NK-92 treated with Interleukin-12 subunit alpha and Interleukin-12 subunit beta, amount 100 ng/mL, for 24 hours (cell line): ENCODE results near the gene PRRT1.
"Not testable (repeated sequence)": the region's sequence is repeated elsewhere in the genome, so short reads cannot be mapped to it uniquely, and the experiment has no call there.

Experiments used
- DNase-seq: peaks from one replicate; lab custom pipeline; 2025; lab: John Stamatoyannopoulos, UW

The PRRT1 gene

DNA sequence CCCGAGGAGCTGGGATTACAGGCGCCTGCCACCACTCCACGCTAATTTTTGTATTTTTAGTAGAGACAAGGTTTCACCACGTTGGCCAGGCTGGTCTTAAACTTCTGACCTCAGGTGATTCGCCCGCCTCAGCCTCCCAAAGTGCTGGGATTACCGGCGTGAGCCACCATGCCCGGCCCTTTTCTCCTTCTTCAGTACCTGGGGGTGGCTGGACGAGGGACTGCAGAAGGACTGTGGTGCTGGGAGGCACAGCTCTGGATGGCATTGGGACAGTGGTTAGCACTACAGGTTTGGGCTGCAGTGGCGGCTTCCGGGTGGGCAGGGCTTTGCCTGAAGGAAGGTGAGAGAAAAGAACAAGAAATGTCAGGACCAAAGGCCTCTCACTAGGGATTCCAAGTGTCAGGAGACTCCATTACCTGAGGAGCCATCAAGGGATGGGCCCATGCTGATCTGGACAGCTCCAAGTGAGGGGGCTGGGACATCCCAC is 31.1 kb downstream of the PRRT1 start:
- no peak for DNase-seq

DNA sequence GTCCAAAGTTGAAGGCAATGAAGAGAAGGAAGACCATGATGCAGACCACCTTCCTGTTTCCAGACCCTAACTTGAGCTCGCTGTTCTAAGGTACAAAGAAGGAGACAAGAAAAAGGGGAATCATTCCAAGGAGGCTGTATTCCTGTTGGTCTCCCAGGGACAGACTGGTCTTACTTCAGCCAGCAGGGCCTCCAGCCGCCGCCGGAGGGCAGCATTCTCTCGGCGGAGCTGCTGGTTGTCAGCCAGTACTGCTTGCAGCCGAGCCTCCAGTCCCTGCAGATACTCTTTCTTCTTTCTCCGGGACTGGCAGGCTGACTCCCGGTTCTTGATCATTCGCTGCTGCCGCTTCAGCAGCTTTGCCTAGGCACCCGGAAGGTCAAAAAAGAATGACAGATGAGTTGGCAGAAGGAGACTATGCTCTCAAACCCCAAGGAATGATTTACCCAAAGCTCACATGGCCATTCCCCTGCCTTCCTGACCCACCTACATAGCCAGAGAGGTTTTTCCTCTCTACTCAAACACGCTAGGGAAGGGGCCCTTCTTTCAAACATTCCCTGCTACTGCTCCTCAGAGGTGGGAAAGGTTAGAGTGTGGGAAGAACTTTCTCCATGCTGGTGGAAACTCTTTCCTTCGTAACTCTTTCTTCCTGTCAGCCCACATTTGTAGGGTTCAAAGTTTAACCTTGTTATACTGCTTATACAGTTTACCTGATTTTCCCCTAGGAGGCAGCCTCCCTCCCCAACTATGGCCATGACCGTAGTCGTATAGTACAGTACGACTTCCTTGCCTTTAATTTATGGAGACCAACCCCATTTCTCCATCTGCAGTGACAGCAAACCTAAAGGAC is 32.7 kb downstream of the PRRT1 start:
- peak; percentile 41 for DNase-seq

DNA sequence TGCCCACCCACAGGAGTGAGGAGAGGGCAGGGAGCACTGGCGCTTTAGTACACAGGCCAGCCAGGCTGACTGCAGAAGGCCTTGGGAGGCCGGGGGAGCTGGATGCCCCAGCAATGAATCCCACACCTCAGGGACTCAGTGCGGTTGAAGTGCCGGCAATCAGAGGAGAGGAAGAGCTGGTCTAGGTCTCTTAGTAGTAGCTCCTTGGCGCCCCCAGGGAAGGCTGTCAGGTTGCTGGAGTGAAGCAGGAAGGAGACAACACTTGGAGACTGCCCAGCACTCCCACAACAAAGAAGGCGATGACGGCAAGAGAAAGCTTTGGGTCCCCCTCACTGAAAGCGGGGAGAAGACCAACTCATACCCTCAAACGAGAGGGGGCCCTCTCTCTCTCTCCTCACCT is 34.3 kb downstream of the PRRT1 start:
- DNase-seq, result no peak

DNA sequence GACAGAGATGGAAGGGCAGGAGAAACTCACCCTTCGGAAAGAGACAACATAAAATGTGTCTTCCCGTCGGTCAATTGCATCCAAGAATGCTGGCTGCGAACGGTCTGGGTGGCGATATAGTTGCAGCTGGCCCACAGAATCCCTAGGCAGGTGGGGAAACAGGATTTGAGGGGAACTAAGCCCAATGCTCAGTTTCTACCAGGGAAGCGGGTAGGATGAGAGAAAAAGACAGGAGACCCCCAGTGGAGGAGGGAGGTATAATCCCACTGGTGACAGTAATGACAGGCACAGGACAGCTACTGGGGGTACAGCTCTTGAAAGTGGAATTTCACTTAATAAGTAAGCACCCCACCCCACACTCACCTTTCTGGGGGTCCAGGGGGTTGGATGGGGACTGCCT is 35.1 kb downstream of the PRRT1 start:
- no peak for DNase-seq

DNA sequence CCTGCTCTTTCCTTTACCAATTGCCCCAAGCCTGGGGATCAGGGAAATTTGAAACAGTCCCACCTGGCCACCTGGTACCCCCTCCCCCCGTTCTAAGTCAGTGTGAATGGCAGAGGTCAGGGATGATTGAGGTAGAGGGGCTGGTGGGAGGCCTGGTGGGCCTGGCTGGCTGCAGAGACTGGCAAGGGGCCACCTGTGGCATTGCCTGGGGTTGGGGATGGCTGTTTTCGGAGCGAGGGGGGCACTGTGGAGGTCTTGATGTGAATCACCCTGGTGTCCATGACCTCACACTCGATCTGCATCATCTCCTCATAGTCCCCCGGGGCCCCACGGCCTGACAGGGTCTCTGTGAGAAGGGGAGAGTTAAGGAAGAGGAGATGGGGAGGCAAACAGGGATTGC is 36.1 kb downstream of the PRRT1 start:
- DNase-seq, result no peak

DNA sequence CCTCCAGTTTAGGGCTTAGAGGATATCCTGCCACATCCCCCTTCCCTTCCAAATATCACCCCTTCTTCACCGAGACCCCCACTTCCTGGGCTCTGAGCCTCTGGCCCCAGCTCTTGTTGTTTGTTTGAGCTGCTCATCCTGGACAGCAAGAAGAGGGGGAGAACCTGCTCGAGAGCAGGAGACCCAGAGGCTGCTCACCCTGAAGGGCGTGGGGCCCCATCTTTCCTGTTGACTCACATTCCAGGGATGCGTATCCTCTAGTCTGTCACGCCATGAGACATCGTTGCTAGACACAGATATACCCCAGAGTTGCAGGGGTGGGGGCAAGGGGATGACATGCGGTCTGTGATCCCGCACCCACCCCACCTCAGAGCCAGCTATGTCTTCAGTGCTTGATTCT is 36.9 kb downstream of the PRRT1 start:
- no peak for DNase-seq

DNA sequence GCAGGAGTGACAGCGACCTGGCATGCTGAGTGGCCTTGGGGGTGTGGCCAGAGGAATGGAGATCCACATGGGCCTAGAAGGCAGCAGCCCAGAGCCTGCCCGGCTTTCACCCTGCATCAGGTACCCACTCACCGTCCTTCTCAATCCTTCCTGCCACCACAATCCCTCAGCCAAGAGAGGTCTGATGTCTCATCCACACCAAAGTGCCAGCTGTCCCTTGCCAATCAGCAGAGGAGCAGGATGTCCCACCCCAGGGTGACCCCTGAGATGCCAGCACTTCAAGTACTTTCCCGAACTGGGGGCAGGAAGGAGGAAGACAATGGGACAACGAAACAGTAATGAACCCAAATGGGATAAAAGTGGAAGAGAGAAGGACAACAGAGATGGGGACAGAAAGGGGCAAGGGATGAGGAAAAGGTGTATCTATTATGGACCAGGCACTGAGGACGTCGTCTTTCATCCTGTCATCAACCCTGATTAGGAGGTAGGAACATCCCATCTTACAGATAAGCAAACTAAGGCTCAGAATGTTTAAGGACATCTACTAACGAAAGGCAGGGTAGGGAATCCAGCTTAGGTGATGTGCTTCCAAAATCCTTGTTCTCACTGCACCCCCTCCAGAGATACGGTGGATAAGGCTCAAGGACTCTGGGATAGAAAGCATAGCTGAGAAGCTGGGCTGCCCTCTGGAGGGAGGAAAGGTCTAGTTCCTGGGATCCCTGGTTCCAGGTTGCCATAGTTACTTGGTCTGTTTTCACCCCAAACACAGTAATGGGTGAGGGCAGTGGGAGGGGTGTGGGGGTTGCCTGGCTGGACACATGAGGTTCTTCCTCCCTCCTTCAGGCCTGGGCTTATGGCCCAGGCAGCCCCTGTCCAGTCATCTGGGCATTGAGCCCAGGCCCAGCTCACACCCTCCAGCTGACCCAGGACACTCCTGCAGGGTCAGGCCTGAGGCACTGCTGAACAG is 38.1 kb downstream of the PRRT1 start:
- no peak for DNase-seq

DNA sequence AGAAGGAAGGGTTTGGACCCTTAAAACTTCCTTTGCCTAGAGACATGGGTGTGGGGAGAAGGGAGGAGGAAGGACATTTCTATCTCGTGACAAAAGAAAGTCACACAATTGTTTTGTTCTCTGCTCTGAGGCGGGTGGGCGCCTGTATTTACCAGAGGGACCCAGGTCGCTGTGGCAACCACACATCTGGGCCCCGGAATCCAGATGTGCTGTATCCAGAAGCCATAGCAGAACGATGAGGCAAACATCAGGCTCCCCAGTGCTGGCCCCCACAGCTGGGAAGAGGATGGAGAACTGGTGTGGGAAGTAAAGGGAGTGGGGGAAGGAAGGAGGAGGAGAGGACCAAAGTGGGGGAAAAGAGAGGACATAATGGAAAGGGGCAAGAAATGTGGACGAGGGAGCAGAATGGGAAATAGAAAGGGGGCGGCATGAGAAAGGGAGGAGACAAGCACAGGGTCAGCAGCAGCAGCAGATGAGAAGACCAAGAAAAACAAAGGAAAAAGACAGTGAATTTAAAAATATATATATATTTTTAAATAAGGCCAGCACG is 39.2 kb downstream of the PRRT1 start:
- DNase-seq, result no peak

DNA sequence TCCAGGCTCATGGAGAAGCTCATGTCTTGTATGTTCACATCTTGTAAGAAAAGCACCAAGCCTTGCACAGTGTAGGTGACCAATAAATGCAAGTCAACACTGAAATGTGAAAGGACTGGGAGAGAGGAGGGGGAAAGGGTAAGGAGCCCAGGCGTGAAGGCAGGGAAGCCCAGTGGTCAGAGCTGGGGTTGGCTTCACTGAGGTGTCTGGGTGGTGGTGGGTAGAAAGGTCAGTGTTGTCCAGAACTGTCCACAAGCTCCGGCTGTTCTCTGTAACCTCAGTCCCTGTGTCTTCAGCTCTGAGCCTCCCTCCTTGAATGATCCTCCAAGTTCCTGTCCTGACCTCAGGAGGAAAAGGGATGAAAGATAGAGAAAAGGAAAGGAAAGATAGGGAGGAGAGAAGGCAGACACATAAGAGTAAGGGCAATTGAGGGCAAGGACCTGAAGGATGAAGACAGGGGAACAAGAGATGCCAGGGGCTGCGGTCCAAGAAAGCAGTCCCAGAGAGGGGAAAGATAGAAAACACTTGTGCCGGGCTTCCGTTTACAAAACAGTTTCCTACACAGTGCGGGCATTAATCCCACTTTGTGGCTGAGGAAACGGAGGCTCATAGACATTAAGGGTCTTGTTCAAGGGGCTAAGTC is 40.2 kb downstream of the PRRT1 start:
- DNase-seq, result no peak

DNA sequence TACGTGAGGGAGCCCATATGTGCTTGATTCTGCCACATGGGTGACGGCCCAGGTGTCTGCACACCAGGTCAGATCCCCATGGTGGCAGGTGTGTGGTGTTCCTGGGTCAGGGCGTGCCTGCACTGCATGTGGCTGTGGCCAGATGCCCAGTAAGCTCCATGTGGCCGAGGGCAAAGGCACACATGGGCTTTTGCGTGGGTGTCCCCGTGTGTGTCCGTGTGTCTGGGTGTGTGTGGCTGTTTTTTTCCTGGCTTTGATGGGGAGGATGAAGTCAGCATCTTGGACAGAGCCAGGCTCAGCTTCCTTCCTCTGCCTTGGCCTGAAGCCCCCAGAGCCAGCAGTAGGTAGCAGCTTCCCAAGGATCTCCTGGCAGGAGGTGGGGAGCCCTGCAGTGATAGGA is 41.1 kb downstream of the PRRT1 start:
- no peak for DNase-seq

DNA sequence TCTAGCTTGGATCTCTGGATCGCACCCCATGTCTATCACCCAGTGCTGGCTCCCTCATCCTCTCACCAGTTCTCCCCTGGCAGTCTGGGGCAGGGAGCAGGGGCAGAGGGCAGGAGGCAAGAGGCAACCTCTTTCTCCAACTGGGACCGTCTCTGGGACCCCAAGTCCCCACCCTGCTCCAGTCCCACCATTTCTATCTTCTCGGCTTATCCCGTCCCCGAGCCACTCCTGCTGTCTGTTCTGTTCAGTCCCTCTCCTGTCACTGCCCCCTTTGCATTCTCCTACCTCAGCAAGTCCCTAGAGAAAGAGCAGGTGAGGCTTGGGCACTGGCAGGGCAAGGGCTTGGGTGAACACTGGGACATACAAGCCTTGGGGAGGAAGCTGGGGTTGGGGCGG is 42.0 kb downstream of the PRRT1 start:
- DNase-seq, result no peak

DNA sequence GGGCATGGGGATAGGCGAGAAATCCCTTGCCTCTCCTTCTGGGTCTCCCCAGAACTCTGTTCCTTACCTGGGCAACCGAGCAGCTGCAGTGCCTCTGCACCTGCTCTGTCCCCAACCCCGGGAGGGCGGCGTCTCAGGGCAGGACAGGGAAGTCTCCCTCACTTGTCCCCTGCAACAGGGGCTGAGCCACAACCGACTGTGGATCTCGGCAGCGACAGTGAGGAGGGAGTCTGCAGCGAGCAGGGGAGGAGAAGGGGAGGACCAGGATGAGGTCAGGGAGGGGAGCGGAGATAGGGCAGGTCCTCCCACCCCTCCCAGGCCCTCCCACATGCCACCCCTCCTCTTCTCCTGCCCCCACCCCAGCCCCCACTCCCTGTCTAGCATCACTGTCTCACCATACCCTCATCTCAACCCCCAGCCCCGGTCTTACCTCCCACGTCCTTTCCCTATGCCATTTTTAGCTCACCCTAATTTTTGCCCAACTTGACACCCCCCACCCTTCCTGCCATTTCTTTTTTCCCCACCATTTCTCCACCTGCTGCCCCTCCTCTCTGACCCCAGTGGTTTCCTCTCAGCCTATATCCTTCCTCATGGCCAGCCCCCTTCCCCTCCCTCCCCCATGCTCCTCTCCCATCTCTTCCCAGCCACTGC is 42.5 kb downstream of the PRRT1 start, which contains the start of gene TNXB:
Gene TNXB, minus strand, starts transcription at position 225 of the 651 bp plus-strand sequence. CDS start 11,140 bp downstream, outside the sequence.
- DNase-seq, result no peak

DNA sequence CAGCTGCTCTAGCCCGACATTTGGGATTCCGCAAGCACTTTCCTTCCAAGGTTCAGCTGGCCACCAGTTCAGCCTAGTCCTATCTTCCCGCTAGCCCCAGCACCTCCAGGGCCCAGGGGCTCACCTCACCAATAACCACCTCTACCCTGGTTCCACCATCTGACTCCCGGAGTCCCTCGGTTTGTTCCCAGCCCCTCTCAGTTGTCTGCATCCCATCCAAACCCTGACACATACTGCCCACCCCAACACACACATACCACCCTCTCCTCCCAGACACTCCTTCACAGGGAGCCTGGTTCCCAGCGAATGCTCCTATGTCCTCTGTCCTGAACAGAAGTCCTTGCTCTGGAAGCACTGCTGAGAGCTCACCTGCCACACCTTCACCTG is 43.0 kb downstream of the PRRT1 start:
- no peak for DNase-seq

DNA sequence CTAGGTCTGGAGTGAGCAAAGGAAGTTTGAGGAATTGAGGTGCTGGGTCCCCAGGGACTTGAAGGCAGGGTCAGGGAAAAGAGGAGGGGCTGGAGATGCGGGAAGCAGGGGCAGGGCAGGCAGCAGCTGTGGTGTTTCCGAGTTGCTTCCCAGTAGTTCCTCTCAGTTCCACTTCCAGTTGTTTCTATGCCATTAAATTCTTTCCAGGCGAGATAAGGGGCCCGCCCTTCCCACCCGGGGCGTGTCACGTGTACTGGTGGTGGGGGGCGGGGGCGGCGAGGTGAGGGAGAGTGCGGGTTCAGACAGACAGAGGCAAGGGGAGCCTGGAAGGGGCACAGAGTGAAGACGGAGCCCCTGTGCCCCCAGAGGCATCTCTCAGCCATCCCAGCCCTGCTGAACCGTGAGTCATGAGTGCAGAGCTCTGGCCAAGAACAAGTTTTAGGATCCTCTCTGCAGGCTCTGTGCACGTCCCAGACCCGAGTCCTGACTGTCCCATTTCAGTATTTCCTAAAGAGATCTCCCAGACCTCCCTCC is 43.6 kb downstream of the PRRT1 start:
- no peak for DNase-seq

DNA sequence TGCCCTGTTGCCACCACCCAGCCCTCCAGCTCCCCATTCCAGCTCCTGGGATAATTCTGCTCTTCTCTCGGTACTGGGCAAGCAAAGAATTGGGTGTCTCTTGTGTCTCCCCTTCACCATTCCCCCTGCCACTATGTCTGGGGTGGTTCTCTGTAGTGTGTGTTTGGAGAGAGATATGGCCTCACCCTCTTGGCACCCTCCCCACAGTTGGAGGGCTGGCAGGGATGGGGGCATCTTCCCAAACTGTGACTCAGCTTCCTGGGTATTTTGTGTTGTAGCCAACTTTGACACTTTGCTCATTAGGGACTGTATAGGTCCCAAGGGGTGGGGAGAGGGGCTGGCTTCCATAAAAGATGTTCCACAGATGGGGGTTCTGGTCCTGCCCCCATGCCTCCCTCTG is 44.3 kb downstream of the PRRT1 start:
- DNase-seq, result no peak

DNA sequence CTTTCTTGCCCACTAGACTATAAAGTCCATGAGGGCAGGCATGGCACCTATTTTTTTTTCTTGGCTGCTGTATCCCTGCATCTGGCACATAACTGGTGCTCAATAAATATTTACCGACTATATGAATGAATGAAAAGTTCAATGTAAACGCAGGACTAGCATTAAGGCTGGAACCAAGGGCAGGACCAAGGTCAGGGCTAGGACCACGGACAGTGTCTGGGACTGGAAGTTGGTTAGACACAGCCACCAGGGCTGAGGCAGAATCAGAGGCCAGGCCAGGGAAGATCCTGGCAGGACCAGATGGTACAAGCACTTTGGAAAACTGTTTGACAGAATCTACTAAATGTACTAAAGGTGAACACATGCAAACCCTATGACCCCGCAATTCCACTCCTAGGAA is 46.3 kb downstream of the PRRT1 start:
- DNase-seq, result no peak

DNA sequence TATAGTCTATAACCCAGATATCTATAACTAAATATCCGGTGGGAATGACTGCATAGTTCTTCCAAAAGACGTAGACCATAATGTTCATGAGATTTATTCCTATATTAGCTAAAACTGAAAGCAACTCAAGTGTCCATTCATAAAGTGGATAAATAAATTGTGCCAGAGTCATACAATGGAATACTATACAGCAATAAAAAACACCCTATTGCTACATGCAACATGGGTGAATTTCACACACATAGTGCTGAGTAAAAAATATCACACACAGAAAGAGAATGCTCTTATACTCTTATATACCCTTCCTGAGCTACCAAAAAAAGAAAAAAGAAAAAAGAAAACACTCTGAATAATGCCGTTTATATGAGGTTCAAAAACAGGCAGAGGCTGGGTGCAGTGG is 49.5 kb downstream of the PRRT1 start:
- DNase-seq, result no peak

DNA sequence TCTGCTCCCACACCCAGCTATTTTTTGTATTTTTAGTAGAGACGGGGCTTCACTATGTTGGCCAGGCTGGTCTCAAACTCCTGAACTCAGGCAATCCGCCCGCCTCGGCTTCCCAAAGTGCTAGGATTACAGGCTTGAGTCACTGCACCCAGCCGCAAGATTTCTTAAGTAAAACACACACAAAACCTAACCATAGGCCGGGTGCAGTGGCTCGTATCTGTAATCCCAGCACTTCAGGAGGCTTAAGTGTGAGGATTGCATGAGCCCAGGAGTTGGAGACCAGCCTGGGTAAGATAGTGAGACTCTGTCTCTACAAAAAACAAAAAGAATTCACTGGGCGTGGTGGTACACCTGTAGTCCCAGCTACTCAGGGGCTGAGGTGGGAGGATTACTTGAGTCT is 51.5 kb downstream of the PRRT1 start:
- not testable (repeated sequence) for DNase-seq
